ENCODE results near the gene TLR9.
A peak's percentile ranks its signal among the peaks of the same experiment; 100 is the strongest.

TLR9 gene

DNA sequence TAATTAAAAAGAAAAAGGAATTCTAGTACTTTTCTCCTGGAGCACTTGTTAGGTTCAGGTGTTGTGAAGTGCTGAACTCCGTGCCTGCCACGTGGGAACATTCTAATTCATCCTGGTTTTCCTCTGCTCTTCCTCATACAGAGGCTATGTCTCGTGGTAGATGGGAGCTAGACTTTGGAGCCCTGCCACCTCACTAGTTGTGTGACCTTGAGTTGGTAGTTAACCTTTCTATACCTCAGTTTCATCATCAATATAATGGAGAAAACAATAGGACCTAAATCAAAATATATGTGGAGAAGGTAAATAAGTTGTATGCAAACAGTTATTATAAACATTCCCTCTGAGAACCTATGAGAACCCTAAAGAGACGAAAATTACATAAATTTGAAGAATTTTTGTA, 16.9 kb downstream of the TLR9 start:
- no peak for FAIRE-seq
- TF ChIP-seq POLR2AphosphoS5 (IDR thresholded peaks at IDR 0.05; ENCODE audit: low read depth, low read length) = no peak
- TF ChIP-seq TAF1 (IDR thresholded peaks at IDR 0.05; ENCODE audit: borderline replicate concordance, low read depth, low read length) = no peak
- TF ChIP-seq POLR2A (IDR thresholded peaks at IDR 0.05; ENCODE audit: low read depth, low read length) = no peak
- DNase-seq (ENCODE audit: insufficient read length) = no peak

DNA sequence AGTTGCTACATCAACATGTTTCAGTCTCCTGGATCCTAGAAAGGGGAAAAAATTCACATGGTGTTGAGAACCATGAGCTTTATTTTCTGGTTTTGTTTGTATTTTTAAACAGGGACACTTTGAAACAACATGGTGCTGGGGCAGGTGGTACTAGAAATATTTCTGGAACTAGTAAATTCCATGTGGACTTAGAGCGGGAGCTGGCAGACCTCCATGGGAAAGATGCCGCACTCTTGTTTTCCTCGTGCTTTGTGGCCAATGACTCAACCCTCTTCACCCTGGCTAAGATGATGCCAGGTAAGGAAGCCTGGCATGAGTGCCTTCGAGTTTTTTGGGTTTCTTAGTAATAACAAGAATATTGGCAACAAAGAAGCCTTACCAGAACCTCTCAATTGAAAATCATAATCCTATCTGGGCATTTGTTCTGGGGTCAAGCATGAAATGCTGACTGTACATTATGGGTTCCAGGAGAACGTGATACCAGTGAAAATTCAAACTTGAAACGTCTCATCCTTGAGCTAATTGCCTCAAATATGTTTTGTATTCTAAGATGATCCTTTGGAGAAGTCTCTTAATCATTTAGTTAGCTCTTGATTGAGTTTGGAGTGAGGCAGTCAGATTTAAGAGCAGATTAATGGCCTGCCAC, 19.6 kb downstream of the TLR9 start:
- DNase-seq (ENCODE audit: insufficient read length) (no peak), FAIRE-seq (no peak)
- TF ChIP-seq POLR2A (IDR thresholded peaks at IDR 0.05; ENCODE audit: low read depth, low read length) (no peak), TAF1 (IDR thresholded peaks at IDR 0.05; ENCODE audit: borderline replicate concordance, low read depth, low read length) (no peak), POLR2AphosphoS5 (IDR thresholded peaks at IDR 0.05; ENCODE audit: low read depth, low read length) (no peak)

DNA sequence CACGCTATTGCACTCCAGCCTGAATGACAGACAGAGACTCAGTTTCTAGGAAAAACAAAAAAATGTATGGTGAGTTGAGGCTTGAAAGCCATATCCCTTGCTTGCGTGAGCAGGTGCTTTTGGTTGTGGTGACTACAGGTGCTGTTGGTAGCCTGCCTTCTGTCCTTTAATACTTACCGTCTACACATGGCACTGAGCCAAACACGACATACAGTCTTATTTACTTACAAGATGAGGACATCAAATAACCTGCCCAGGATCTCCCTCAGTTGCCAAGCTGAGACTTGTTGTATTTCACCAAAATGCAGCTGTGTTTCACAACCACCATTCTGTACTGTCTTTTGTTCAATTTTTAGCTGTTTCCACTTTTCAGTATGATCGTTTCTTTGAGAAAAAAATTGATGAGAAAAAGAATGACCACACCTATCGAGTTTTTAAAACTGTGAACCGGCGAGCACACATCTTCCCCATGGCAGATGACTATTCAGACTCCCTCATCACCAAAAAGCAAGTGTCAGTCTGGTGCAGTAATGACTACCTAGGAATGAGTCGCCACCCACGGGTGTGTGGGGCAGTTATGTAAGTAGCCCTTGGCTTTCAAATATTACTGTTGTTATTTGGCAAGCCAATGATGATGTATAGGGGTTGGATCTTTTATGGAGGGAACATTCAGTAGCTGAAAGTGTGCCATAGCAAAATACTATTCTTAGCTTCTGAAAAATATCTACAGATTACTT, 20.9 kb downstream of the TLR9 start:
- FAIRE-seq (no peak), DNase-seq (ENCODE audit: insufficient read length) (no peak)
- TF ChIP-seq POLR2A (IDR thresholded peaks at IDR 0.05; ENCODE audit: low read depth, low read length) (no peak), TAF1 (IDR thresholded peaks at IDR 0.05; ENCODE audit: borderline replicate concordance, low read depth, low read length) (no peak), POLR2AphosphoS5 (IDR thresholded peaks at IDR 0.05; ENCODE audit: low read depth, low read length) (no peak)

DNA sequence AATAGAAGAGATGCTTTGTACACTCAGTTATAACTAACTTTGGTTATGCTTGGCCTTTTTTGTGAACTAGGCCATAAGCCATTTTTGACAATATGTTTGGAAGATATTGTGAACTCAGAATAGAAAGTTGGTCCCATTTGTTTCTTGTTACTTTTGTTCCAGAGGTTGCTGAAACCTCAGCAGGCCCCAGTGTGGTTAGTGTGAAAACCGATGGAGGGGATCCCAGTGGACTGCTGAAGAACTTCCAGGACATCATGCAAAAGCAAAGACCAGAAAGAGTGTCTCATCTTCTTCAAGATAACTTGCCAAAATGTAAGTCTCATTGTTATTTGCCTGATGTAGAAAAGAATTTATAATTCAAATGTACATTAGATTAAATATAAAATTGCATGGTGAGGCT, 21.7 kb downstream of the TLR9 start:
- no peak for TF ChIP-seq TAF1 (IDR thresholded peaks at IDR 0.05; ENCODE audit: borderline replicate concordance, low read depth, low read length)
- no peak for TF ChIP-seq POLR2AphosphoS5 (IDR thresholded peaks at IDR 0.05; ENCODE audit: low read depth, low read length)
- no peak for TF ChIP-seq POLR2A (IDR thresholded peaks at IDR 0.05; ENCODE audit: low read depth, low read length)
- no peak for DNase-seq (ENCODE audit: insufficient read length)
- FAIRE-seq = no peak

DNA sequence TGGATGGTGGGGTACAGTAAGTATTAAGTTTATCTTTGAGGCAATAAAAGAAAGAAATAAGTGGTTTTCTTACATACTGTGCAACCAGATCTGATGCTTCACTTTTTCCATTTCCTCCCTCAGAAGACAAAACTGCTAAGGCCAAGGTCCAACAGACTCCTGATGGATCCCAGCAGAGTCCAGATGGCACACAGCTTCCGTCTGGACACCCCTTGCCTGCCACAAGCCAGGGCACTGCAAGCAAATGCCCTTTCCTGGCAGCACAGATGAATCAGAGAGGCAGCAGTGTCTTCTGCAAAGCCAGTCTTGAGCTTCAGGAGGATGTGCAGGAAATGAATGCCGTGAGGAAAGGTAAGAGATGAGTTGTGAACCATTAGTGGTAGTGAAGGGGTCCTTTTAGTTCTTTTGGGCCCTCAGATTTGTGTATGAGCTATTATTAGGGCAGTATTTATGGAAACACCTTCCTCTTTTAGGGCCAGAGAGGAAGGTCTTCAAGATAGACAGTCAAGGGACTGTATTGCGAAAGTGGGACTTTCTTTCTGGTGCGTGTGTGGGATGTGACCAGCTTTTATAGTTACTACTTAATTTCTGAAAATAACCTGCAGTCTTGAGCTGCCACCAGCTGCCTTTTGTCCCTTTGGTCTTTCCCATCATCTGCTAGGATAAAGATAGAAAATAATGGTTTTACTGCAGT, 22.9 kb downstream of the TLR9 start:
- DNase-seq (ENCODE audit: insufficient read length) = no peak
- TF ChIP-seq POLR2AphosphoS5 (IDR thresholded peaks at IDR 0.05; ENCODE audit: low read depth, low read length) (no peak), TAF1 (IDR thresholded peaks at IDR 0.05; ENCODE audit: borderline replicate concordance, low read depth, low read length) (no peak), POLR2A (IDR thresholded peaks at IDR 0.05; ENCODE audit: low read depth, low read length) (no peak)
- FAIRE-seq = peak; percentile 74

DNA sequence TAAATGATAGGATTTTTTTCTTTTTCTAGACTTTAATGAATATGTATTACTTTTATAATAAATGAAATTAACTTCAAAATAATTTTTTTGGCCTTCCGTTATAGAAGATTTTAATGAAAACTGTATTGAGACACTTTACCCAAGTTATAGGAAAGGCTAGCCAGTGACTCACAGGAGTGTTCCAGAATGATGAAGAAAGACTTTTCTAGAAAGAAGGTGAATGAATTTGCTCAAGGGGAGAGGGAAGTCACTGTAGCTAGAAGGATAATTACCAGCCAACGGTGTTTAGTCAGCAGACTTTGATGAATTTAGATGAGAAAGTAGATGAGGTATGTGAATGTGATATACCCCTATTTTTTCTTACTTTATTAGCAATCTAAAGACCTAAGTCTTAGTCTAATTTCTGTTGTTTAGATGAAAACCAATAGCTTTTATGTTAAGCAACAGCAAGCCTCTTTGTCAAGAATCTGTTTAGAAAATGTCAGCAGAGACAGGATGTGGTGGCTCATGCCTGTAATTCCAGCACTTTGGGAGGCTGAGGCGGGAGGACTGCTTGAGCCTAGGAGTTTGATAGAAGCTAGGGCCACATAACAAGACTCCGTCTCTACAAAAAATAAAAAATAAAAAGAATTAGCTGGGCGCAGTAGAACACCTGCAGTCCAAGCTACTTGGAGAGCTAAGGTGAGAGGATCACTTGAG, 24.3 kb downstream of the TLR9 start:
- DNase-seq (ENCODE audit: insufficient read length) (no peak), FAIRE-seq (no peak)
- TF ChIP-seq POLR2A (IDR thresholded peaks at IDR 0.05; ENCODE audit: low read depth, low read length) = no peak
- no peak for TF ChIP-seq POLR2AphosphoS5 (IDR thresholded peaks at IDR 0.05; ENCODE audit: low read depth, low read length)

DNA sequence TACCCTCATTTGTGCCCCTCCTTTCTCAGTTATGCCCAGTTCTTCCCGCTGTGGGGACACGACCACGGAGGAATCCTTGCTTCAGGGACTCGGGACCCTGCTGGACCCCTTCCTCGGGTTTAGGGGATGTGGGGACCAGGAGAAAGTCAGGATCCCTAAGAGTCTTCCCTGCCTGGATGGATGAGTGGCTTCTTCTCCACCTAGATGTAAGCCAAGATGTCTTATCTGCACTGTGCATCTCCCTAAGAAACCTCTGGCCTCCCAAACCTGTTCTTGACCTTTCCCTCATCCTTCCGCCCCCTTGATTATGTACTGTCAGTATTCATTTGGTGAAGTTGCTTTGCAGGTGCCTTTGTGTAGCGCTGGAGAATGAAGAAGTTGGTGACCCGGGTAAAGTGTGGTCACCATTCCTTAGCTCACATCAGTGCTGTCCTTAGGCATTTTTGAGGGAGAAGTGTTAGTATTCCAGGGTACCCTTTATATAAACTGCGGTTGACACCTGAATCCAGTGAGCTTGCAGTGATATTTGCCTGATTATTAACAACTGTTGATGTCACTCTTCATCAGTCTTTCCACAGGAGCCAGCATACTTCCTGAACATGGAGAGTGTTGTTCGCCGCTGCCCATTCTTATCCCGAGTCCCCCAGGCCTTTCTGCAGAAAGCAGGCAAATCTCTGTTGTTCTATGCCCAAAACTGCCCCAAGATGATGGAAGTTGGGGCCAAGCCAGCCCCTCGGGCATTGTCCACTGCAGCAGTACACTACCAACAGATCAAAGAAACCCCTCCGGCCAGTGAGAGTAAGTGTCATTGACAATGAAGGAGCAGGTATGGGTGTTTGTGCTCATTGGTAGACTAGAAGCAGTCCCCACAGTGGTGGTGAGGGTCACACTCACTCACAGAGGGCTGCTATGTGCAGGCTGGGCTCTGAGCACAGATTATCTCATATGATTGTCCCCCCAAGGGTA, 26.5 kb downstream of the TLR9 start:
- DNase-seq (ENCODE audit: insufficient read length) = no peak
- FAIRE-seq = no peak
- TF ChIP-seq TAF1 (IDR thresholded peaks at IDR 0.05; ENCODE audit: borderline replicate concordance, low read depth, low read length) (no peak), POLR2AphosphoS5 (IDR thresholded peaks at IDR 0.05; ENCODE audit: low read depth, low read length) (no peak), POLR2A (IDR thresholded peaks at IDR 0.05; ENCODE audit: low read depth, low read length) (no peak)

DNA sequence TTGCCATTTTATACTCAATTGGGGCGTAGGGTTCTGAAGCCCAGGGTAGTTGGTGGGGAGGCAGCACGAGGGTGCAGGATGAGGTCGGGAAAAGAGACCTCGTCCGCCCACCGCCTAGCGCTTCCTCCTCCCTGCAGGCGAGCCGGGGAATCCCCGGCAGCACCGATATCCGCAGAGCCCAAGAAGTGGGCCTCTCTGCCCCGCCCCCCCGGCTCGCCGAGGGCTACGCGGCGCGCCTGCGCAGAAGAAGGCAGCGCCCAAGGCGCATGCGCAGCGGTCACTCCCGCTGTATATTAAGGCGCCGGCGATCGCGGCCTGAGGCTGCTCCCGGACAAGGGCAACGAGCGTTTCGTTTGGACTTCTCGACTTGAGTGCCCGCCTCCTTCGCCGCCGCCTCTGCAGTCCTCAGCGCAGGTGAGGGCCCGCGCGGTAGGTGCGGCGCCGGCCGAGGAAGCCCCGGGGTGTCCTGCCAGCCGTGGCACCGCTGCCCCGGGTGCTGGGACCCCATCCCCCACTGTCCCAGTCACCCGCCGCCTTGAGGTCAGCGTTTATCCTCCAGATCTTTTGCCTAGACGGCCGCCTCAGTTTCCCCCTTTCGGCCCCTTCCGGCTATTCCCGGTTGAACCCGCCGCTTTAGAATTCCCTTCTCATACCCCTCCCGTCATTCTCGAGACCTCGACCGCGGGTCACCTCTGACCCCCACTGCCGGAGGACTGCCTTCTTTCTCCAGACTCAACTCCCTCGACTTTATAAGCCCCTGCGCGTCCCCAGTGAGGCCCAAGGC, 27.4 kb downstream of the TLR9 start, which contains the start of gene ALAS1:
ALAS1 (plus strand) TSS at position 319 of the 784 bp plus-strand sequence. CDS start 1,082 bp downstream, outside the sequence.
- TF ChIP-seq POLR2AphosphoS5 (IDR thresholded peaks at IDR 0.05; ENCODE audit: low read depth, low read length) (peak; percentile 86), TAF1 (IDR thresholded peaks at IDR 0.05; ENCODE audit: borderline replicate concordance, low read depth, low read length) (no peak), POLR2A (IDR thresholded peaks at IDR 0.05; ENCODE audit: low read depth, low read length) (peak; percentile 91)
- FAIRE-seq (peak; percentile 97), DNase-seq (ENCODE audit: insufficient read length) (peak; percentile 97)

DNA sequence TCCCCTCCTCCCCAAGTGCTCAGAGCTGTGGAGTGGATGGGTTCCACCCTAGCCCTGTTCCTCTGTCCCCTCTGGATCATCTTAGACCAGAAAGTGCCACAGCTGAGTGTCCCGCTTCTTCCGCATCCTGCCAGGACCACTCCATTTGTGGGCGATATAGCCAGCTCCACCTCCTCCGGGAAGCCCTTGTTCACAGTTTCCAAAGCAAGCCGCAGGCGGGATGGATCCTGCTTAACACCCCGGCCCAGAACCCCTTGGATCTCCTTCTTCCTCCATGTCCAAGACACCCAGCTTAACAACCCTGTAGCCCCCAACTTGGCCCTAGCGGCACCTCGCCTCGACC, 28.0 kb downstream of the TLR9 start:
- no peak for FAIRE-seq
- DNase-seq (ENCODE audit: insufficient read length) = no peak
- TF ChIP-seq TAF1 (IDR thresholded peaks at IDR 0.05; ENCODE audit: borderline replicate concordance, low read depth, low read length) (no peak), POLR2A (IDR thresholded peaks at IDR 0.05; ENCODE audit: low read depth, low read length) (no peak), POLR2AphosphoS5 (IDR thresholded peaks at IDR 0.05; ENCODE audit: low read depth, low read length) (no peak)

DNA sequence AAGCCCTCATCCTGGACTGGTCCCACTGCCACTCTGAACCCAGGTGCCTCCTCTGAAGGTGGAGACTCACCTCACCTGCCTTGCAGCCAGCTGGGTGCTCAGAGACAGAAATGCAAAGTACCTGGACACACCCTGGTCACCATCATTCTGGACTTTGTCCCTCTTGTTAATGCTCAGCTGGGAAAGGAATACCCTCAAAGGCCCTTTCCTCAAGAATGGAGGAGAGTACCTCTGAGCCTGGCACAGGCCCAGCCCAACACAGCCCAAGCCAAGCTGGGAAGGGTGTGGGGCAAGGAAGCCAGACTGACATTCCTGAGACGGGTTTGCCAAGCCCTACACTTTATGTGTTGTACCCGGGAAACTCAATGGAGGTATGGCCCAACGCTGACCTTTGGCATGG, 28.5 kb downstream of the TLR9 start:
- TF ChIP-seq TAF1 (IDR thresholded peaks at IDR 0.05; ENCODE audit: borderline replicate concordance, low read depth, low read length) = no peak
- TF ChIP-seq POLR2A (IDR thresholded peaks at IDR 0.05; ENCODE audit: low read depth, low read length) = no peak
- no peak for TF ChIP-seq POLR2AphosphoS5 (IDR thresholded peaks at IDR 0.05; ENCODE audit: low read depth, low read length)
- DNase-seq (ENCODE audit: insufficient read length) = no peak
- FAIRE-seq = peak; percentile 48

Measured in GM12892 (cell line).